OCI-LY1 (cell line): Measurements from ENCODE around the gene SNX7.

Experiments
- H2AFZ ChIP-seq: fragments of 200-600 bp; sonication (generic), shearing (Covaris generic); 2 replicates; pipeline ENCODE4 v1.6.0; 2014; ENCODE audit warnings: antibody characterized with exemption, mild to moderate bottlenecking, low read length
- H3F3A ChIP-seq: fragments of 200-600 bp; sonication (generic), shearing (Covaris generic); 2 replicates; pipeline ENCODE4 v1.6.0; 2014; ENCODE audit warnings: mild to moderate bottlenecking, antibody characterized with exemption, low read length, moderate library complexity; ENCODE audit not compliant: insufficient read depth
- H3K27ac ChIP-seq: fragments of 200-600 bp; sonication (generic); 2 replicates; pipeline ENCODE4 v1.5.1; 2014; ENCODE audit warnings: low read length, mixed run types, mild to moderate bottlenecking, low read depth; ENCODE audit not compliant: poor library complexity, severe bottlenecking
- H3K27me3 ChIP-seq: fragments of 200-600 bp; sonication (generic); 2 replicates; pipeline ENCODE4 v1.6.0; 2014; ENCODE audit warnings: antibody characterized with exemption, mild to moderate bottlenecking, low read length, moderate library complexity; ENCODE audit not compliant: insufficient read depth
- H3K36me3 ChIP-seq: fragments of 200-600 bp; sonication (generic); 2 replicates; pipeline ENCODE4 v1.6.1; 2014; ENCODE audit warnings: mild to moderate bottlenecking, antibody characterized with exemption, low read length, moderate library complexity, mixed read lengths; ENCODE audit not compliant: insufficient read depth
- H3K4me1 ChIP-seq: fragments of 200-600 bp; sonication (generic); 2 replicates; pipeline ENCODE4 v1.5.1; 2014; ENCODE audit warnings: mild to moderate bottlenecking, low read length, moderate library complexity; ENCODE audit not compliant: insufficient read depth, severe bottlenecking
- H3K4me2 ChIP-seq: fragments of 200-600 bp; sonication (generic), shearing (Covaris generic); 2 replicates; pipeline ENCODE4 v1.6.1; 2014; ENCODE audit warnings: low read length
- H3K4me3 ChIP-seq: fragments of 200-600 bp; sonication (generic); 2 replicates; pipeline ENCODE4 v1.5.1; 2014; ENCODE audit warnings: low read length, low read depth, mild to moderate bottlenecking, mixed read lengths; ENCODE audit not compliant: poor library complexity, severe bottlenecking
- H3K79me2 ChIP-seq: fragments of 200-600 bp; shearing (Covaris generic); 2 replicates; pipeline ENCODE4 v1.6.1; 2016; ENCODE audit warnings: mixed run types, low read length, mixed read lengths; ENCODE audit not compliant: insufficient read depth
- H3K9ac ChIP-seq: fragments of 200-600 bp; sonication (generic), shearing (Covaris generic); 2 replicates; pipeline ENCODE4 v1.6.1; 2014; ENCODE audit warnings: mild to moderate bottlenecking, low read length, mixed read lengths
- H3K9me2 ChIP-seq: fragments of 200-600 bp; sonication (generic), shearing (Covaris generic); 2 replicates; pipeline ENCODE4 v1.6.1; 2014; ENCODE audit warnings: low read depth, mild to moderate bottlenecking, low read length, mixed read lengths
- H3K9me3 ChIP-seq: fragments of 200-600 bp; shearing (Covaris generic); 2 replicates; pipeline ENCODE4 v1.6.1; 2014; ENCODE audit warnings: low read length, mixed read lengths
- H4K20me1 ChIP-seq: fragments of 200-600 bp; sonication (generic), shearing (Covaris generic); 2 replicates; pipeline ENCODE4 v1.6.0; 2016; ENCODE audit warnings: mild to moderate bottlenecking, low read length; ENCODE audit not compliant: insufficient read depth
- CTCF ChIP-seq: fragments of 200-600 bp; sonication (generic), shearing (Covaris generic); IDR thresholded peaks from 2 replicates; pipeline ENCODE4 v1.5.1; 2017; ENCODE audit warnings: mild to moderate bottlenecking, antibody characterized with exemption, low read length, moderate library complexity, mixed read lengths
- EZH2 ChIP-seq: fragments of 200-600 bp; sonication (generic), shearing (Covaris generic); IDR thresholded peaks from 2 replicates; pipeline ENCODE4 v1.8.0; 2017; ENCODE audit warnings: borderline replicate concordance, mixed run types, mild to moderate bottlenecking, antibody characterized with exemption, low read length, moderate library complexity, mixed read lengths

SNX7 gene

GRCh38 chr1:98697781-98698180, 36.3 kb downstream of the SNX7 start:
- Histone ChIP-seq H4K20me1 (no peaks in the 10 kb centered on the region), H3F3A (no peaks in the 10 kb centered on the region), H3K9me2 (no peaks in the 10 kb centered on the region), H3K4me2 (no peak overlapping the region), H3K9ac (no peak overlapping the region), H3K27ac (no peak overlapping the region), H3K27me3 (no peaks in the 10 kb centered on the region), H3K79me2 (no peaks in the 10 kb centered on the region), H3K9me3 (no peaks in the 10 kb centered on the region), H2AFZ (no peak overlapping the region), H3K36me3 (no peaks in the 10 kb centered on the region), H3K4me1 (no peaks in the 10 kb centered on the region), H3K4me3 (no peak overlapping the region)
- TF ChIP-seq CTCF (no peak), EZH2 (no peak)

- no peaks in the 10 kb centered on the region for H3F3A ChIP-seq
- H2AFZ ChIP-seq, result no peak overlapping the region
- no peaks in the 10 kb centered on the region for H4K20me1 ChIP-seq
- no peaks in the 10 kb centered on the region for H3K27me3 ChIP-seq
- H3K4me1 ChIP-seq, result no peaks in the 10 kb centered on the region
- no peaks in the 10 kb centered on the region for H3K9me2 ChIP-seq
- H3K4me3 ChIP-seq, result no peak overlapping the region
- H3K9me3 ChIP-seq, result no peaks in the 10 kb centered on the region
- H3K27ac ChIP-seq, result no peak overlapping the region
- H3K9ac ChIP-seq, result no peak overlapping the region
- H3K4me2 ChIP-seq, result no peak overlapping the region
- no peaks in the 10 kb centered on the region for H3K36me3 ChIP-seq
- TF ChIP-seq EZH2 (no peak), CTCF (no peak)
- no peaks in the 10 kb centered on the region for H3K79me2 ChIP-seq
Measured at GRCh38 chr1:98698625-98699024, 37.1 kb downstream of the SNX7 start.

GRCh38 chr1:98700228-98700627, 38.7 kb downstream of the SNX7 start:
- H3K36me3 ChIP-seq, result no peaks in the 10 kb centered on the region
- no peaks in the 10 kb centered on the region for H3K79me2 ChIP-seq
- H2AFZ ChIP-seq, result no peak overlapping the region
- H3K9me2 ChIP-seq, result no peaks in the 10 kb centered on the region
- H3K9me3 ChIP-seq, result no peaks in the 10 kb centered on the region
- no peaks in the 10 kb centered on the region for H3K27me3 ChIP-seq
- H3K4me1 ChIP-seq, result no peaks in the 10 kb centered on the region
- H3K27ac ChIP-seq, result no peak overlapping the region
- no peak overlapping the region for H3K4me3 ChIP-seq
- no peak overlapping the region for H3K9ac ChIP-seq
- H3K4me2 ChIP-seq, result no peak overlapping the region
- TF ChIP-seq CTCF (no peak), EZH2 (no peak)
- no peaks in the 10 kb centered on the region for H4K20me1 ChIP-seq
- H3F3A ChIP-seq, result no peaks in the 10 kb centered on the region
